Activated CD8-positive, alpha-beta T cell treated with anti-CD3 and anti-CD28 coated beads for 36 hours (primary cell): ENCODE results near the gene PPP1CA. TPM values are rescaled to one million over a fixed set of nuclear protein-coding genes. Genes with fewer than 3 reads are reported as not detected.
A peak's percentile ranks its signal among the peaks of the same experiment; 100 is the strongest.

Experiments
- ATAC-seq: fragments of 200-7000 bp; cut with Tn5 transposase; one replicate; pipeline ENCODE4 v1.10.0; 2021; ENCODE audit warnings: mild to moderate bottlenecking, moderate library complexity
- CTCF ChIA-PET: fragments of 350-600 bp; sonication (Branson Sonifier 250); formaldehyde crosslinking; loops from one replicate; lab custom pipeline; 2021; ENCODE audit warnings: antibody characterized with exemption; lab: Charles Lee
- POLR2A ChIA-PET: fragments of 350-600 bp; sonication (Branson Sonifier 250); formaldehyde crosslinking; loops from one replicate; lab custom pipeline; 2021; ENCODE audit warnings: antibody characterized with exemption; lab: Charles Lee
- DNase-seq: peaks from one replicate; pipeline ENCODE4 v3.0.0-alpha.2; 2020
- H3K27ac Mint-ChIP-seq: one replicate; pipeline ENCODE4 v1.8.0; 2021; ENCODE audit warnings: mild to moderate bottlenecking, mixed read lengths
- H3K27me3 Mint-ChIP-seq: one replicate; pipeline ENCODE4 v1.8.0; 2021; ENCODE audit warnings: mixed read lengths
- H3K36me3 Mint-ChIP-seq: one replicate; pipeline ENCODE4 v1.8.0; 2021; ENCODE audit warnings: low read depth, mixed read lengths
- H3K4me1 Mint-ChIP-seq: one replicate; pipeline ENCODE4 v1.8.0; 2021; ENCODE audit warnings: low read depth, mixed read lengths
- H3K4me3 Mint-ChIP-seq: one replicate; pipeline ENCODE4 v1.8.0; 2021; ENCODE audit warnings: mild to moderate bottlenecking, moderate library complexity, mixed read lengths
- H3K9me3 Mint-ChIP-seq: one replicate; pipeline ENCODE4 v1.8.0; 2021; ENCODE audit warnings: mixed read lengths
- CTCF ChIP-seq: fragments of 200-600 bp; IDR thresholded peaks from one replicate; pipeline ENCODE4 v1.8.0; 2022; ENCODE audit warnings: antibody characterized with exemption, mild to moderate bottlenecking
- intact Hi-C: fragments of 100-400 bp; cut with micrococcal nuclease; formaldehyde crosslinking; loops from one replicate; pipeline ENCODE4 v1.10.0; 2022
- total RNA-seq, 2 experiments: library from RNA; stranded (reverse); gene quantifications; one replicate each; pipeline ENCODE4 v1.2.3, GENCODE V29; 2021

The PPP1CA gene
- total RNA-seq, 2 experiments from 2014 or later, result 249 to 258 TPM

- intact Hi-C loops, result no loop called here
These were observed 27.7 kb downstream of the PPP1CA start for GRCh38 chr11:67373648-67374570.

GRCh38 chr11:67372993-67373647 lies 28.5 kb downstream of the PPP1CA start, which contains the start of gene CLCF1:
TSS of gene CLCF1 (minus strand) at chr11:67373598. CDS start at chr11:67373539, 59 bp downstream.
- Mint-ChIP-seq H3K4me1 (peaks cover 52% of the 10 kb centered on the region), H3K9me3 (no peaks in the 10 kb centered on the region), H3K4me3 (peak within 1 kb of the TSS; percentile 78), H3K27ac (peak within 1 kb of the TSS; percentile 88), H3K27me3 (peaks cover 27% of the 10 kb centered on the region), H3K36me3 (no peaks in the 10 kb centered on the region)
- ATAC-seq (peak; percentile 14), DNase-seq (peak; percentile 35)
- CTCF ChIA-PET, result interaction anchor here (1.1 to 30.8 kb wide), 5 partner anchors 9 to 241 kb away, joined by 3 to 883 read pairs (median 31); partner anchors contain the start of gene POLD4
- TF ChIP-seq CTCF, result no peak
- POLR2A ChIA-PET, result interaction anchor here (0.6 to 4.6 kb wide), 7 partner anchors 10 to 106 kb away, joined by 3 to 20 read pairs (median 3); partner anchors contain the start of genes POLD4 and TBC1D10C
- intact Hi-C loops, result no loop called here

More at GRCh38 chr11:67373648-67374570, 27.7 kb downstream of the PPP1CA start:
- CTCF ChIA-PET, result interaction anchor here (0.8 to 30.8 kb wide), 9 partner anchors 8 to 240 kb away, joined by 3 to 883 read pairs (median 5); partner anchors contain the start of gene POLD4
- peak; percentile 66 for ATAC-seq
- H3K9me3 Mint-ChIP-seq, result no peaks in the 10 kb centered on the region
- DNase-seq, result peak; percentile 78
- no peaks in the 10 kb centered on the region for H3K36me3 Mint-ChIP-seq
- peaks cover 27% of the 10 kb centered on the region for H3K27me3 Mint-ChIP-seq
- peak overlapping the region; percentile 78 for H3K4me3 Mint-ChIP-seq
- H3K4me1 Mint-ChIP-seq, result peaks cover 45% of the 10 kb centered on the region
- POLR2A ChIA-PET, result interaction anchor here (0.6 to 4.6 kb wide), 6 partner anchors 11 to 105 kb away, joined by 3 to 20 read pairs (median 6); partner anchors contain the start of gene POLD4
- peak overlapping the region; percentile 88 for H3K27ac Mint-ChIP-seq
- TF ChIP-seq CTCF, result peak; percentile 31

- no peak for DNase-seq
- no peak overlapping the region for H3K27ac Mint-ChIP-seq
These were observed 29.2 kb downstream of the PPP1CA start for GRCh38 chr11:67372321-67372992.

More at GRCh38 chr11:67372321-67372992, 29.2 kb downstream of the PPP1CA start:
- no peaks in the 10 kb centered on the region for H3K36me3 Mint-ChIP-seq
- CTCF ChIA-PET, result interaction anchor here (0.7 to 30.8 kb wide), 4 partner anchors 9 to 27 kb away, joined by 3 to 883 read pairs (median 48); partner anchors contain the start of gene POLD4
- TF ChIP-seq CTCF, result no peak
- intact Hi-C loops, result no loop called here
- H3K9me3 Mint-ChIP-seq, result no peaks in the 10 kb centered on the region
- peak overlapping the region; percentile 56 for H3K4me3 Mint-ChIP-seq
- H3K27me3 Mint-ChIP-seq, result peaks cover 27% of the 10 kb centered on the region
- ATAC-seq, result no peak
- POLR2A ChIA-PET, result interaction anchor here (1.0 to 4.6 kb wide), 5 partner anchors 10 to 32 kb away, joined by 3 to 20 read pairs (median 8); partner anchors contain the start of genes POLD4 and TBC1D10C
- H3K4me1 Mint-ChIP-seq, result peaks cover 56% of the 10 kb centered on the region
